Right lobe of liver (tissue), 4 donors: ENCODE measurements around the gene ARTN.

Experiments used
- POLR2A ChIP-seq: fragments of 450-650 bp; IDR thresholded peaks from one replicate; pipeline ENCODE4 v1.6.1; 2017; ENCODE audit warnings: antibody characterized with exemption, mild to moderate bottlenecking
- TF ChIP-seq, protein P1 (sequence below), 4 donors: fragments of 200-600 bp in 3 of 4; fragments of 450-650 bp in 1 of 4; IDR thresholded peaks; one replicate each; pipeline versions ENCODE4 v1.5.1 to v1.8.0; 2016 to 2022; ENCODE audit warnings: antibody characterized with exemption in 4 of 4, mild to moderate bottlenecking in 2 of 4
- donor health status: DM: no; HTN: no; CAD: no.
- donor health status: DM: no; HTN: no; CAD: no.
- donor health status: DM: no; HTN: yes; CAD: no.

DNA sequence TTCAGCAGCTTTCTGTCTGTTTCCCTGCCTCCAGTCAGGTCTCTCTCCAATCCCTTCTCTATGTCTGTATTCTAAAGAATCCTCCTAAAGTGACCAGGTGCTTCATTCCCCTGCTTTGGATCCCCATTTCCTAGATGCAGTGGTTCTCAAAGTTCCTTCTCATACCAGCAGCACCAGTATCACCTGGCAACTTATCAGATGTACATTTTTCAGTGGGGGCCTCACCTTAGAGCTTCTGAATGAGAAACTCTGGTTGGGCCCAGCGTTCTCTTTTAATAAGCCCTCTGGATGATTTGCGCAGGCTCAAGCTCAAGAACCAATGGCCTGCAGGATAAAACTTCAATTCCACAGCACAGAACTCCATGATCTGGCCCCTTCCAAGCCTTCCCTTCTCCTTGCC, 25.4 kb upstream of the ARTN start:
- TF ChIP-seq, protein P1, sequence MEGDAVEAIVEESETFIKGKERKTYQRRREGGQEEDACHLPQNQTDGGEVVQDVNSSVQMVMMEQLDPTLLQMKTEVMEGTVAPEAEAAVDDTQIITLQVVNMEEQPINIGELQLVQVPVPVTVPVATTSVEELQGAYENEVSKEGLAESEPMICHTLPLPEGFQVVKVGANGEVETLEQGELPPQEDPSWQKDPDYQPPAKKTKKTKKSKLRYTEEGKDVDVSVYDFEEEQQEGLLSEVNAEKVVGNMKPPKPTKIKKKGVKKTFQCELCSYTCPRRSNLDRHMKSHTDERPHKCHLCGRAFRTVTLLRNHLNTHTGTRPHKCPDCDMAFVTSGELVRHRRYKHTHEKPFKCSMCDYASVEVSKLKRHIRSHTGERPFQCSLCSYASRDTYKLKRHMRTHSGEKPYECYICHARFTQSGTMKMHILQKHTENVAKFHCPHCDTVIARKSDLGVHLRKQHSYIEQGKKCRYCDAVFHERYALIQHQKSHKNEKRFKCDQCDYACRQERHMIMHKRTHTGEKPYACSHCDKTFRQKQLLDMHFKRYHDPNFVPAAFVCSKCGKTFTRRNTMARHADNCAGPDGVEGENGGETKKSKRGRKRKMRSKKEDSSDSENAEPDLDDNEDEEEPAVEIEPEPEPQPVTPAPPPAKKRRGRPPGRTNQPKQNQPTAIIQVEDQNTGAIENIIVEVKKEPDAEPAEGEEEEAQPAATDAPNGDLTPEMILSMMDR (IDR thresholded peaks at IDR 0.05): no peak
- TF ChIP-seq POLR2A: no peak
